Endothelial cell of umbilical vein (primary cell): ENCODE measurements around the gene NAP1L1. TPM values are rescaled to one million over a fixed set of nuclear protein-coding genes. Genes with fewer than 3 reads are reported as not detected.

Experiments used
- BruUV-seq: library from RNA; stranded (reverse); fragments of 400-500 nt; replicated peaks from 2 replicates; lab custom pipeline; 2021; lab: Mats Ljungman, UMichigan
- CTCF ChIA-PET: fragments of 300-600, 350-600 bp; sonication (Branson Sonifier 250); formaldehyde crosslinking; loops from one replicate; lab custom pipeline; 2021; ENCODE audit warnings: antibody characterized with exemption, inconsistent platforms; lab: Charles Lee
- POLR2A ChIA-PET: fragments of 300-600, 350-600 bp; sonication (Branson Sonifier 250); formaldehyde crosslinking; loops from one replicate; lab custom pipeline; 2021; ENCODE audit warnings: antibody characterized with exemption, inconsistent platforms; lab: Charles Lee
- DNase-seq: peaks from one replicate; pipeline ENCODE4 v3.0.0-alpha.2; 2011; ENCODE audit warnings: low read depth, low spot score
- FAIRE-seq: peaks from 2 replicates; lab custom pipeline; 2011; peaks lifted over from hg19 to GRCh38; lab: Jason Lieb, UNC
- H2AFZ ChIP-seq: 2 replicates; pipeline ENCODE4 v1.6.0; 2012; ENCODE audit warnings: low read depth, low read length, control low read depth, inconsistent platforms
- H3K27ac ChIP-seq: 2 replicates; pipeline ENCODE4 v1.5.1; 2011; ENCODE audit warnings: low read depth, mild to moderate bottlenecking, control low read depth, low read length, moderate library complexity; ENCODE audit not compliant: insufficient read depth
- H3K27me3 ChIP-seq, 2 experiments: 2 replicates each; pipeline versions ENCODE4 v1.6.0 to v1.6.1; 2011; ENCODE audit warnings: low read length in 2 of 2, mixed read lengths in 1 of 2; ENCODE audit not compliant: control insufficient read depth in 2 of 2, insufficient read depth in 2 of 2
- H3K36me3 ChIP-seq, 2 experiments: 2 replicates in 1 of 2; 3 replicates in 1 of 2; pipeline ENCODE4 v1.5.1; 2011; ENCODE audit warnings: low read length in 2 of 2, mild to moderate bottlenecking in 1 of 2, moderate library complexity in 1 of 2; ENCODE audit not compliant: control insufficient read depth in 2 of 2, insufficient read depth in 2 of 2; ENCODE audit errors: extremely low read depth in 1 of 2
- H3K4me1 ChIP-seq: 3 replicates; pipeline ENCODE4 v1.5.1; 2011; ENCODE audit warnings: mild to moderate bottlenecking, low read length; ENCODE audit not compliant: control insufficient read depth, insufficient read depth; ENCODE audit errors: extremely low read depth
- H3K4me2 ChIP-seq: 2 replicates; pipeline ENCODE4 v1.6.1; 2011; ENCODE audit warnings: low read length, control low read depth, mixed read lengths; ENCODE audit not compliant: insufficient read depth
- H3K4me3 ChIP-seq, 3 experiments: fragments of 200-600 bp in 1 of 3; sonication (generic), shearing (Covaris generic) in 1 of 3; replicated peaks in 1 of 3; 2 replicates each; pipeline ENCODE4 v1.5.1; 2011 to 2016; ENCODE audit warnings: control low read depth in 3 of 3, low read length in 3 of 3, mild to moderate bottlenecking in 2 of 3, inconsistent platforms in 1 of 3, low read depth in 1 of 3, moderate library complexity in 1 of 3; ENCODE audit not compliant: insufficient read depth in 1 of 3
- H3K79me2 ChIP-seq: 2 replicates; pipeline ENCODE4 v1.6.0; 2012; ENCODE audit warnings: low read length, inconsistent platforms; ENCODE audit not compliant: control insufficient read depth, insufficient read depth
- H3K9ac ChIP-seq: replicated peaks from 2 replicates; pipeline ENCODE3; 2011; ENCODE audit warnings: low read length, control low read depth; ENCODE audit not compliant: insufficient read depth; ENCODE audit errors: extremely low read depth
- H3K9me1 ChIP-seq: replicated peaks from 3 replicates; pipeline ENCODE4 v1.6.0; 2011; ENCODE audit warnings: mild to moderate bottlenecking, low read length; ENCODE audit not compliant: control insufficient read depth, insufficient read depth; ENCODE audit errors: extremely low read depth
- H3K9me3 ChIP-seq: replicated peaks from 2 replicates; pipeline ENCODE4 v1.5.1; 2012; ENCODE audit warnings: low read length, inconsistent platforms; ENCODE audit not compliant: control insufficient read depth, insufficient read depth
- H4K20me1 ChIP-seq: replicated peaks from 2 replicates; pipeline ENCODE3; 2011; ENCODE audit warnings: mild to moderate bottlenecking, low read length; ENCODE audit not compliant: control insufficient read depth, insufficient read depth; ENCODE audit errors: extremely low read depth
- EZH2 ChIP-seq: IDR thresholded peaks from 2 replicates; pipeline ENCODE4 v1.6.1; 2012; ENCODE audit warnings: borderline replicate concordance, low read depth, mild to moderate bottlenecking, moderate library complexity, low read length, inconsistent platforms; ENCODE audit not compliant: severe bottlenecking
- FOS ChIP-seq: IDR thresholded peaks from 2 replicates; pipeline ENCODE4 v1.6.1; 2011; ENCODE audit warnings: mild to moderate bottlenecking, low read length, moderate library complexity, borderline replicate concordance; ENCODE audit not compliant: insufficient read depth
- GATA2 ChIP-seq: IDR thresholded peaks from 2 replicates; pipeline ENCODE4 v1.7.0; 2011; ENCODE audit warnings: low read depth, mild to moderate bottlenecking, moderate library complexity, mixed read lengths, low read length; ENCODE audit not compliant: insufficient read length, insufficient read depth
- JUN ChIP-seq: IDR thresholded peaks from 2 replicates; pipeline ENCODE4 v1.6.1; 2011; ENCODE audit warnings: borderline replicate concordance, low read depth; ENCODE audit not compliant: insufficient read length, insufficient read depth
- dilution Hi-C: fragments of 300-500 bp; cut with MboI; formaldehyde crosslinking; loops from one replicate; pipeline ENCODE4 v1.15.0; 2019; ENCODE audit warnings: low sequenced_read_pairs; ENCODE audit not compliant: extremely low pct_ligation_motif_present
- intact Hi-C: fragments of 100-400 bp; cut with micrococcal nuclease; formaldehyde crosslinking; loops from one replicate; pipeline ENCODE4 v1.10.0; 2022
- polyA plus RNA-seq, 4 experiments: library from polyadenylated mRNA; depleted of rRNA in 3 of 4; stranded (reverse) in 3 of 4; unstranded in 1 of 4; fragments of >200 nt; gene quantifications; 2 replicates each; pipeline versions ENCODE4 v1.2.1 to v1.2.3, GENCODE V29; 2011 to 2012; ENCODE audit warnings: missing spikeins in 1 of 4
- total RNA-seq: library from RNA; stranded (reverse); gene quantifications from 2 replicates; pipeline ENCODE4 v1.2.3, GENCODE V29; 2021

Gene NAP1L1
- total and polyA plus RNA-seq, 2 donors (not counting 3 experiments of a cell fraction or from before 2014, with no cell fraction given) = 127 to 649 TPM

DNA sequence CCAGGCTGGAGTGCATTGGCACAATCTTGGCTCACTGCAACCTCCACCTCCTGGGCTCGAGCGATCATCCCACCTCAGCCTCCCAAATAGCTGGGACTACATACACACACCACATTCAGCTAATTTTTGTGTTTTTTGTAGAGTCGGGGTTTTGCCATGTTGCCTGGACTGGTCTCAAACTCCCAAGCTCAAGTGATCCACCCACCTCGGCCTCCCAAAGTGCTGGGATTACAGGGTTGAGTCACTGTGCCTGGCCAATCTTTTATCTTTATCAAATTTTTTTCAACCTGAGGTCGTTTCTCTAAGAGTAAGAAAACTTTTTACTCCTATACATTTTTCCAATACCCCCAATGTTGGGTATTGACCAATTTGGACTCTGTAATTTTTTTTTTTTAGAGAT is 40.0 kb upstream of the NAP1L1 start:
- peak; percentile 12 for DNase-seq
- Histone ChIP-seq H3K9me3 (no peaks in the 10 kb centered on the region), H3K4me2 (peak overlapping the region; percentile 70), H3K79me2 (no peaks in the 10 kb centered on the region), H3K4me1 (peaks cover 18% of the 10 kb centered on the region), H3K36me3 (no peaks in the 10 kb centered on the region), H3K27me3 (no peaks in the 10 kb centered on the region), H2AFZ (peak overlapping the region; percentile 77), H3K4me3 (no peak overlapping the region), H4K20me1 (no peaks in the 10 kb centered on the region), H3K9ac (peak overlapping the region; percentile 23), H3K9me1 (no peaks in the 10 kb centered on the region), H3K27ac (peak overlapping the region; percentile 89)
- peak; percentile 10 for TF ChIP-seq FOS
- TF ChIP-seq EZH2 = no peak
- CTCF ChIA-PET = no interaction called here
- POLR2A ChIA-PET = no interaction called here
- no peak for FAIRE-seq
- dilution Hi-C loops = no loop called here
- BruUV-seq = TSS peak; percentile 83
- intact Hi-C loops = loop anchor here (2.0 kb wide), 2 partner anchors 40 to 224 kb away; partner anchors contain the start of genes BBS10 and NAP1L1

DNA sequence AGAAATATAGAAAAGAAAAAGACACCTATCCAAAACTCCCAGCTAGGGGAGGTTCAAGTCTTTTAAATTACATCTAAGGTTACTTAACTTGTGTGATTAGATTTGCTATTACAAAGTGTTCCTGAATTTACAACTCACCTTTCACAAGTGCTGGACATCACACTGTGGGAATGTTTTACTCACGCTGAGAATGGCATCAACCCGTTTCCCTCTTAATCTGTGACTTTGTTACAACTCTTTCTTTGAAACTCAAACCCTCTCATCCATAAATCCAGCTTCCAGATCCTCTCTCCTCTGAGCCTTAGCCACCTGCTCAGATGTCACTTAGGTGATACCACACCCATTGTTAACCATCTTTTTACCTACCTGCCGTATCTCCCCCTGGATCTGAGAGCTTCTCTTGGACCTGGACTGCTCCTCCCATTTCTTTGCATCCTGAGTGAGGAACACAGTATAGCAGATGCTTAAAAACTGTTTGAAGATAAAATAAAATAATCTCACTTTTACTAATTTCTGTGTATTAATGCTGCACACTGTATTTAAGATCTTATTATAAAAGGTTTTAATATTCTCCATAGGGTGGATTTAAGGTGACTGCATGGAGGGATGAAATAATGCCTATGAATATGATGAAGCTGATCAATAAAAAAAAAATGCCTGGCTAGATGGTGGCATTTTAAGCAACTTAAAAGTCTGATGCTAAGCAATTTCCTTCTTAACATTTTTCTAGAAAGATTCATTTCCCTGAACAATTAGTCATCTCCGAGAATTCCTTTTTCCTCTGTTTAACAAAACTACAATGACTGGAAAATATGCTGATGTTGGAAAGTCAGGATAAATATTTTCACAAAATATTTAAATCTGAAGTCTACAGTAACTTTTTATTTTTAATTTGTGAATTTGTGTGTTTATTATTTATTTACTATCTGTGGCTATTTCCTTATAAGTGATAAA is 39.1 kb upstream of the NAP1L1 start:
- peak; percentile 88 for FAIRE-seq
- intact Hi-C loops = loop anchor here (2.0 kb wide), 3 partner anchors 39 to 225 kb away; partner anchors contain the start of genes BBS10 and NAP1L1
- TSS peak; percentile 95 for BruUV-seq
- peak overlapping the region; percentile 70 for H3K4me2 ChIP-seq
- no peaks in the 10 kb centered on the region for H4K20me1 ChIP-seq
- no peaks in the 10 kb centered on the region for H3K36me3 ChIP-seq
- no peaks in the 10 kb centered on the region for H3K79me2 ChIP-seq
- CTCF ChIA-PET = interaction anchor here (1.0 to 1.2 kb wide), 3 partner anchors 22 to 90 kb away, joined by 3 to 9 read pairs (median 3); no protein-coding TSS in a partner anchor
- peak overlapping the region; percentile 68 for H2AFZ ChIP-seq
- H3K9ac ChIP-seq = peak overlapping the region; percentile 72
- peak; percentile 79 for DNase-seq
- POLR2A ChIA-PET = no interaction called here
- no peaks in the 10 kb centered on the region for H3K27me3 ChIP-seq
- H3K9me1 ChIP-seq = no peaks in the 10 kb centered on the region
- peak overlapping the region; percentile 89 for H3K27ac ChIP-seq
- H3K4me3 ChIP-seq = peak overlapping the region in 1 of 3 experiments; percentile 49
- dilution Hi-C loops = no loop called here
- peaks cover 18% of the 10 kb centered on the region for H3K4me1 ChIP-seq
- TF ChIP-seq JUN (peak; percentile 94), EZH2 (no peak), FOS (peak; percentile 87), GATA2 (peak; percentile 21)
- no peaks in the 10 kb centered on the region for H3K9me3 ChIP-seq
